Glutamatergic neuron (in vitro differentiated cells): ENCODE results near the gene ZBTB8OS. TPM values are rescaled to one million over a fixed set of nuclear protein-coding genes. Genes with fewer than 3 reads are reported as not detected.

ENCODE experiments used
- total RNA-seq: library from RNA; stranded (reverse); fragmentation: NEBNext Ultra II Directional; extraction: Animal tissue kit (Norgen Biotek cat#: 25700); gene quantifications from one replicate; pipeline ENCODE4 v1.2.1, GENCODE V29; 2021; ENCODE audit not compliant: unreplicated experiment

Gene ZBTB8OS
- total RNA-seq, 1 donor from 2014 or later: 63.4 TPM

Other genes with a start within 250 kb of the ZBTB8OS start
- 0.44 TPM for gene ZBTB8B, start 185.5 kb downstream of the ZBTB8OS start, total RNA-seq
- 12.0 TPM for gene ZBTB8A, start 111.1 kb downstream of the ZBTB8OS start, total RNA-seq
- 332 TPM for gene RBBP4, start 658 bp upstream of the ZBTB8OS start, total RNA-seq
- gene SYNC, start 52.2 kb upstream of the ZBTB8OS start, total RNA-seq: 1.1 TPM
- 197 TPM for gene YARS1, start 166.8 kb upstream of the ZBTB8OS start, total RNA-seq
- 40.1 TPM for gene S100PBP, start 167.1 kb upstream of the ZBTB8OS start, total RNA-seq
- gene FNDC5, start 220.4 kb upstream of the ZBTB8OS start, total RNA-seq: 743 TPM
- 156 TPM for gene HPCA, start 235.9 kb upstream of the ZBTB8OS start, total RNA-seq